Mononuclear cell (primary cell): ENCODE results near the gene INCENP. TPM values are rescaled to one million over a fixed set of nuclear protein-coding genes. Genes with fewer than 3 reads are reported as not detected.

Experiments
- total RNA-seq: library from RNA; depleted of rRNA; stranded (reverse); fragments of >200 nt; gene quantifications from one replicate; pipeline ENCODE4 v1.2.3, GENCODE V29; 2012

INCENP gene
- total RNA-seq, 1 donor, result 10.3 TPM

Other genes with a start within 250 kb of the INCENP start
- gene FADS3, start 232.5 kb upstream of the INCENP start, total RNA-seq, result 7.0 TPM
- not detected for gene RAB3IL1, start 206.4 kb upstream of the INCENP start, total RNA-seq
- 2.3 TPM for gene BEST1, start 173.7 kb upstream of the INCENP start, total RNA-seq
- gene FTH1, start 156.4 kb upstream of the INCENP start, total RNA-seq, result 1,270 TPM
- gene SCGB1D1, start 66.2 kb downstream of the INCENP start, total RNA-seq, result not detected
- not detected for gene SCGB2A1, start 84.7 kb downstream of the INCENP start, total RNA-seq
- gene SCGB1D2, start 118.2 kb downstream of the INCENP start, total RNA-seq, result not detected
- not detected for gene SCGB2A2, start 146.1 kb downstream of the INCENP start, total RNA-seq
- gene SCGB1D4, start 175.1 kb downstream of the INCENP start, total RNA-seq, result not detected
- gene ASRGL1, start 213.4 kb downstream of the INCENP start, total RNA-seq, result 6.0 TPM